IMR-90 (cell line): ENCODE results near the gene TGOLN2. TPM values are rescaled to one million over a fixed set of nuclear protein-coding genes. Genes with fewer than 3 reads are reported as not detected.
"Not testable (repeated sequence)": the region's sequence is repeated elsewhere in the genome, so short reads cannot be mapped to it uniquely, and the experiment has no call there.

ENCODE experiments used
- ATAC-seq: fragments of 200-7000 bp; cut with Tn5 transposase; 2 replicates; pipeline ENCODE4 v1.9.1; 2020; ENCODE audit warnings: low read depth, mild to moderate bottlenecking, moderate library complexity
- BruUV-seq: library from RNA; stranded (reverse); fragments of 400-500 nt; replicated peaks from 2 replicates; lab custom pipeline; 2021; lab: Mats Ljungman, UMichigan
- CTCF ChIA-PET: fragments of 300-600 bp; formaldehyde crosslinking; extraction: SDS; loops from one replicate; lab custom pipeline; 2021; ENCODE audit warnings: antibody characterized with exemption; lab: Yijun Ruan, JAX
- POLR2A ChIA-PET: fragments of 300-600 bp; sonication (Branson Sonifier 250); formaldehyde crosslinking; loops from one replicate; lab custom pipeline; 2022; ENCODE audit warnings: antibody characterized with exemption; ENCODE audit not compliant: unreplicated experiment; lab: Charles Lee
- DNase-seq: peaks from one replicate; pipeline ENCODE4 v3.0.0; 2013
- H2AFZ ChIP-seq: replicated peaks from 2 replicates; pipeline ENCODE3; 2013; ENCODE audit warnings: low read length, mild to moderate bottlenecking; ENCODE audit not compliant: poor library complexity
- H2AK5ac ChIP-seq: 2 replicates; pipeline ENCODE4 v1.6.1; 2013; ENCODE audit warnings: low read depth, low read length, inconsistent platforms
- H2AK9ac ChIP-seq: replicated peaks from 2 replicates; pipeline ENCODE3; 2013; ENCODE audit warnings: mild to moderate bottlenecking, low read depth, low read length, moderate library complexity; ENCODE audit not compliant: poor library complexity
- H2BK120ac ChIP-seq: 2 replicates; pipeline ENCODE4 v1.6.1; 2013; ENCODE audit warnings: low read depth, low read length, inconsistent platforms
- H2BK15ac ChIP-seq: 3 replicates; pipeline ENCODE4 v1.6.1; 2013; ENCODE audit warnings: low read depth, low read length, inconsistent platforms
- H2BK20ac ChIP-seq: 2 replicates; pipeline ENCODE4 v1.6.1; 2013; ENCODE audit warnings: low read depth, mild to moderate bottlenecking, inconsistent platforms, low read length, moderate library complexity
- H2BK5ac ChIP-seq: 2 replicates; pipeline ENCODE4 v1.6.1; 2013; ENCODE audit warnings: mild to moderate bottlenecking, low read depth, low read length, inconsistent platforms; ENCODE audit not compliant: poor library complexity, severe bottlenecking
- H3K14ac ChIP-seq: replicated peaks from 2 replicates; pipeline ENCODE4 v1.6.1; 2013; ENCODE audit warnings: low read depth, low read length, inconsistent platforms
- H3K18ac ChIP-seq: 2 replicates; pipeline ENCODE4 v1.6.1; 2013; ENCODE audit warnings: low read depth, low read length, control low read depth
- H3K23ac ChIP-seq: 2 replicates; pipeline ENCODE4 v1.6.1; 2013; ENCODE audit warnings: low read depth, low read length, inconsistent platforms
- H3K27ac ChIP-seq: 2 replicates; pipeline ENCODE4 v1.5.1; 2013; ENCODE audit warnings: mild to moderate bottlenecking, control low read depth, low read length; ENCODE audit not compliant: insufficient read depth
- H3K27me3 ChIP-seq: 2 replicates; pipeline ENCODE4 v1.6.1; 2013; ENCODE audit warnings: low read length; ENCODE audit not compliant: control insufficient read depth, insufficient read depth
- H3K36me3 ChIP-seq: 2 replicates; pipeline ENCODE4 v1.6.1; 2013; ENCODE audit warnings: low read length, mixed read lengths; ENCODE audit not compliant: control insufficient read depth, insufficient read depth
- H3K4ac ChIP-seq: 2 replicates; pipeline ENCODE4 v1.6.1; 2013; ENCODE audit warnings: low read depth, low read length, inconsistent platforms
- H3K4me1 ChIP-seq: 2 replicates; pipeline ENCODE4 v1.6.1; 2013; ENCODE audit warnings: low read length, mixed read lengths; ENCODE audit not compliant: control insufficient read depth, insufficient read depth
- H3K4me2 ChIP-seq: 2 replicates; pipeline ENCODE4 v1.6.1; 2013; ENCODE audit warnings: low read depth, mild to moderate bottlenecking, control low read depth, low read length, moderate library complexity
- H3K4me3 ChIP-seq: 2 replicates; pipeline ENCODE4 v1.5.1; 2013; ENCODE audit warnings: low read depth, mild to moderate bottlenecking, control low read depth, low read length, moderate library complexity; ENCODE audit not compliant: insufficient read depth
- H3K56ac ChIP-seq: 2 replicates; pipeline ENCODE4 v1.6.1; 2013; ENCODE audit warnings: low read length, inconsistent platforms; ENCODE audit not compliant: insufficient read depth; ENCODE audit errors: extremely low read depth
- H3K79me1 ChIP-seq, 2 experiments: 2 replicates each; pipeline ENCODE4 v1.6.1; 2013; ENCODE audit warnings: low read length in 2 of 2, inconsistent platforms in 1 of 2, low read depth in 1 of 2
- H3K9ac ChIP-seq: 2 replicates; pipeline ENCODE4 v1.6.1; 2013; ENCODE audit warnings: low read depth, low read length, control low read depth
- H3K9me1 ChIP-seq: 2 replicates; pipeline ENCODE4 v1.6.1; 2013; ENCODE audit warnings: low read length, inconsistent platforms; ENCODE audit not compliant: insufficient read depth
- H3K9me3 ChIP-seq: 2 replicates; pipeline ENCODE4 v1.6.1; 2013; ENCODE audit warnings: low read length; ENCODE audit not compliant: control insufficient read depth, insufficient read depth
- H4K20me1 ChIP-seq: 2 replicates; pipeline ENCODE4 v1.6.1; 2013; ENCODE audit warnings: low read length, inconsistent platforms; ENCODE audit not compliant: insufficient read depth
- H4K5ac ChIP-seq: 2 replicates; pipeline ENCODE4 v1.6.1; 2013; ENCODE audit warnings: mild to moderate bottlenecking, low read depth, low read length, control low read depth
- H4K8ac ChIP-seq, 2 experiments: 2 replicates each; pipeline ENCODE4 v1.6.1; 2013; ENCODE audit warnings: low read depth in 2 of 2, low read length in 2 of 2, control low read depth in 1 of 2, inconsistent platforms in 1 of 2
- H4K91ac ChIP-seq: 2 replicates; pipeline ENCODE4 v1.6.1; 2013; ENCODE audit warnings: low read depth, low read length, inconsistent platforms; ENCODE audit not compliant: insufficient read depth
- CEBPB ChIP-seq: IDR thresholded peaks from 2 replicates; pipeline ENCODE4 v1.6.1; 2012; ENCODE audit warnings: low read depth, low read length, improper control_type of control experiment
- CHD1 ChIP-seq: IDR thresholded peaks from 2 replicates; pipeline ENCODE4 v1.6.1; 2012; ENCODE audit warnings: low read depth, low read length, improper control_type of control experiment
- MAZ ChIP-seq: IDR thresholded peaks from 2 replicates; pipeline ENCODE4 v1.6.1; 2012; ENCODE audit warnings: low read depth, mild to moderate bottlenecking, low read length, improper control_type of control experiment, moderate library complexity, borderline replicate concordance
- NFE2L2 ChIP-seq: fragments of 150-350 bp; IDR thresholded peaks from 2 replicates; pipeline ENCODE4 v1.6.1; 2016; ENCODE audit warnings: low read depth, mild to moderate bottlenecking, low read length
- RAD21 ChIP-seq: IDR thresholded peaks from 2 replicates; pipeline ENCODE4 v1.6.1; 2012; ENCODE audit warnings: low read length, improper control_type of control experiment
- WGBS, 2 experiments: methylation state at CpG; one replicate each; pipeline versions ENCODE4 v1.1.5 to v1.1.7; 2013; ENCODE audit warnings: missing lambda C conversion rate in 2 of 2; ENCODE audit not compliant: insufficient read length in 1 of 2; ENCODE audit errors: extremely low coverage in 2 of 2; 5-methylcytosine and 5-hydroxymethylcytosine counted together
- dilution Hi-C: fragments of 300-500 bp; cut with HindIII; formaldehyde crosslinking; loops from one replicate; pipeline ENCODE4 v1.14.3; 2018; ENCODE audit warnings: low sequenced_read_pairs; ENCODE audit not compliant: unreplicated experiment
- in situ Hi-C: fragments of 300-500 bp; cut with MboI; formaldehyde crosslinking; loops from 3 replicates; pipeline ENCODE4 v1.14.3; 2019; ENCODE audit warnings: low sequenced_read_pairs, inconsistent platforms, mixed read lengths
- intact Hi-C: fragments of 100-400 bp; cut with micrococcal nuclease; formaldehyde crosslinking; loops from 2 replicates; pipeline ENCODE4 v1.10.0; 2022
- polyA plus RNA-seq, 3 experiments: library from polyadenylated mRNA; depleted of rRNA; stranded (reverse); fragments of >200 nt; gene quantifications; 2 replicates each; pipeline ENCODE4 v1.2.3, GENCODE V29; 2012; ENCODE audit warnings: low replicate concordance in 1 of 3
- total RNA-seq: library from RNA; depleted of rRNA; stranded (reverse); fragments of >200 nt; gene quantifications from 2 replicates; pipeline ENCODE4 v1.2.3, GENCODE V29; 2012
- TF ChIP-seq, protein P1 (sequence below): fragments of 150-350 bp; IDR thresholded peaks from 2 replicates; pipeline ENCODE4 v1.6.1; 2016; ENCODE audit warnings: low read depth, mild to moderate bottlenecking, low read length, moderate library complexity, borderline replicate concordance

The TGOLN2 gene
- total and polyA plus RNA-seq, 2 of the 4 experiments (the other 2 are of a cell fraction) = 57.7 to 92.3 TPM

DNA sequence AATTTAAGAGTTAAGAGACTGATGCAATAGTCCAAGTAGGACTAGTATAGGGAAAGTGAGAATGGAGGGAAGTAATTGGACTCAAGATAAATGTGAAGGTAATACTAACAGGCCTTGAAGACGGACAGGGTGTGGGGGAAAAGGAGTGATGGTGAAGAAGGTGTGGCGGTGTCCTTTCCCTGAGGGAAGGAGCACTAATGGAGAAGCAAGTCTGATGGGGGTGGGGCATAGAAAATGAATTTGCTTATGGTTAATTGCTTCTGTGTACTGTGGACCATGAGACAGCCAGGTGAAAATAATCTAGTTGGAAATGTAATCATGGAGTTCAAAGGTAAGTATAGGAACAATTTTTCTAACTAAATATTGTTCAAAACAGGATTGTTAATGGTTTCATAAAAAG lies 7.1 kb upstream of the TGOLN2 start:
- no peak overlapping the region for H4K8ac ChIP-seq
- no peak overlapping the region for H2AFZ ChIP-seq
- H2BK15ac ChIP-seq = no peak overlapping the region
- H3K36me3 ChIP-seq = no peaks in the 10 kb centered on the region
- dilution Hi-C loops = no loop called here
- WGBS, 2 experiments = 43% methylated on average over 2 of the region's 2 CpGs; no CpG with 5 or more reads in 1 of the 2 experiments
- H3K56ac ChIP-seq = no peak overlapping the region
- intact Hi-C loops = no loop called here
- no peak overlapping the region for H3K4me3 ChIP-seq
- H2BK5ac ChIP-seq = no peak overlapping the region
- H3K14ac ChIP-seq = no peak overlapping the region
- H3K4me2 ChIP-seq = no peak overlapping the region
- H4K5ac ChIP-seq = no peak overlapping the region
- H3K4ac ChIP-seq = no peak overlapping the region
- H3K27ac ChIP-seq = no peak overlapping the region
- no peaks in the 10 kb centered on the region for H3K4me1 ChIP-seq
- no peak overlapping the region for H3K23ac ChIP-seq
- ChIA-PET CTCF (no interaction called here), POLR2A (no interaction called here)
- H2AK9ac ChIP-seq = no peak overlapping the region
- H3K9me3 ChIP-seq = no peaks in the 10 kb centered on the region
- H3K9ac ChIP-seq = no peak overlapping the region
- no peak overlapping the region for H4K91ac ChIP-seq
- ATAC-seq (no peak), DNase-seq (no peak)
- in situ Hi-C loops = no loop called here
- H3K18ac ChIP-seq = no peak overlapping the region
- peaks cover 6% of the 10 kb centered on the region for H3K27me3 ChIP-seq
- BruUV-seq = no TSS peak
- no peaks in the 10 kb centered on the region for H3K9me1 ChIP-seq
- TF ChIP-seq RAD21 (no peak), CEBPB (no peak), CHD1 (no peak), MAZ (no peak), NFE2L2 (no peak)
- TF ChIP-seq, protein P1, sequence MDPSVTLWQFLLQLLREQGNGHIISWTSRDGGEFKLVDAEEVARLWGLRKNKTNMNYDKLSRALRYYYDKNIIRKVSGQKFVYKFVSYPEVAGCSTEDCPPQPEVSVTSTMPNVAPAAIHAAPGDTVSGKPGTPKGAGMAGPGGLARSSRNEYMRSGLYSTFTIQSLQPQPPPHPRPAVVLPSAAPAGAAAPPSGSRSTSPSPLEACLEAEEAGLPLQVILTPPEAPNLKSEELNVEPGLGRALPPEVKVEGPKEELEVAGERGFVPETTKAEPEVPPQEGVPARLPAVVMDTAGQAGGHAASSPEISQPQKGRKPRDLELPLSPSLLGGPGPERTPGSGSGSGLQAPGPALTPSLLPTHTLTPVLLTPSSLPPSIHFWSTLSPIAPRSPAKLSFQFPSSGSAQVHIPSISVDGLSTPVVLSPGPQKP = no peak
- H4K20me1 ChIP-seq = no peaks in the 10 kb centered on the region
- no peak overlapping the region for H2AK5ac ChIP-seq
- no peak overlapping the region for H2BK120ac ChIP-seq
- no peaks in the 10 kb centered on the region for H3K79me1 ChIP-seq
- no peak overlapping the region for H2BK20ac ChIP-seq

DNA sequence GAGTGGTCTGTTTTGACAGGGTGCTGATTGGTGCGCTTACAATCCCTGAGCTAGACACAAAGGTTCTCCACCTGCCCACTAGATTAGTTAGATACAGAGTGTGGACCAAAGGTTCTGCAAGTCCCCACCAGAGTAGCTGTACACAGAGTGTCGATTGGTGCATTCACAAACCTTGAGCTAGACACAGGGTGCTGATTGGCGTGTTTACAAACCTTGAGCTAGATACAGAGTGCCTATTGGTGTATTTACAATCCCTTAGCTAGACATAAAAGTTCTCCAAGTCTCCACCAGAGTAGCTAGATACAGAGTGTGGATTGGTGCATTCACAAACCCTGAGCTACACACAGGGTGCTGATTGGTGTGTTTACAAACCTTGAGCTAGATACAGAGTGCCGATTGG lies 6.1 kb upstream of the TGOLN2 start:
- dilution Hi-C loops, H2AK5ac ChIP-seq, H3K56ac ChIP-seq, H4K20me1 ChIP-seq, DNase-seq, H4K8ac ChIP-seq, H3K18ac ChIP-seq, H3K79me1 ChIP-seq, H3K9ac ChIP-seq, H2BK20ac ChIP-seq, H2BK120ac ChIP-seq, H2AK9ac ChIP-seq, POLR2A ChIA-PET, in situ Hi-C loops, ATAC-seq, H3K27ac ChIP-seq, H3K4ac ChIP-seq, H2AFZ ChIP-seq, H3K4me3 ChIP-seq, H3K4me1 ChIP-seq, H3K9me1 ChIP-seq, H3K14ac ChIP-seq, H3K36me3 ChIP-seq, H2BK5ac ChIP-seq, intact Hi-C loops, BruUV-seq, CTCF ChIA-PET, H4K91ac ChIP-seq, H3K9me3 ChIP-seq, H3K23ac ChIP-seq, H3K27me3 ChIP-seq, H4K5ac ChIP-seq, H3K4me2 ChIP-seq, H2BK15ac ChIP-seq: not testable (repeated sequence)
- no CpG with 5 or more reads among the region's 4 CpGs for WGBS, 2 experiments
